ENCODE data around the gene CD151.

The CD151 gene

GRCh38 chr11:829847-830294, 2.9 kb upstream of the CD151 start:
- no peak for DNase-seq

DNA sequence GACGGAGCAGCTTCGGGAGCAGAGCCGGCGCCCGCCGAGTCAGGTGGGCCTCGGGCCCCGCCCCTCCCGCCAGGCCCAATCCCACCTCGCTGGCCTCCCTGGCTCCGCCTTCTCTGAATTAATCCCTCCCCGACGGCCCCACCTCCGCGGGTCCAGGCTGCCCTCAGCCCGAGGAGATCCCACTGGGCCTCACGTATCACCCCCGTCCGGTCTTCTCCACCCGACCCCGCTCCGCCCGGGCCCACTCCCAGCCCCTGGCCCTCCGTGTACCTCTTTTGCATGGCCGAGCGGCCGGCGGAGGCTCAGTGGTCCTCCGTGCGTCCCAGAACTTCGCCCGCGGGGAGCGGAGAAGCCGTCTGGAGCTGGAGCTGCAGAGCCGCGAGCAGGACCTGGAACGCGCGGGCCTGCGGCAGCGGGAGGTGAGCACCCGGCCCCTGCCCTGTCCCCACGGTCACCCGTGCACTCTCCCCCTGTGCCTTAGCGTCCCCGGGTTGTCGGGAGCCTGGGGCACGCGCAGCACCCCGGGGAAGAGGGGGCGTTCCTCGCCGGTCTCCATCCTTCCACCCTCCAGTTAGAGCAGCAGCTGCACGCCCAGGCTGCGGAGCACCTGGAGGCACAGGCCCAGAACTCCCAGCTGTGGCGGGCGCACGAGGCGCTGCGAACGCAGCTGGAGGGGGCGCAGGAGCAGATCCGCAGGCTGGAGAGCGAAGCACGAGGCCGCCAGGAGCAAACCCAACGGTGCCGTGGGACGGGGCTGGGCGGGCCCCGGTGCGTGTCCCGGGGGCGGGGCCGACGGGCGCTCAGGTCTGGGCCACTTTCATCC, 2.2 kb upstream of the CD151 start:
- DNase-seq: no peak

- no peak for DNase-seq
Observed at GRCh38 chr11:831118-831864, 1.5 kb upstream of the CD151 start.

DNA sequence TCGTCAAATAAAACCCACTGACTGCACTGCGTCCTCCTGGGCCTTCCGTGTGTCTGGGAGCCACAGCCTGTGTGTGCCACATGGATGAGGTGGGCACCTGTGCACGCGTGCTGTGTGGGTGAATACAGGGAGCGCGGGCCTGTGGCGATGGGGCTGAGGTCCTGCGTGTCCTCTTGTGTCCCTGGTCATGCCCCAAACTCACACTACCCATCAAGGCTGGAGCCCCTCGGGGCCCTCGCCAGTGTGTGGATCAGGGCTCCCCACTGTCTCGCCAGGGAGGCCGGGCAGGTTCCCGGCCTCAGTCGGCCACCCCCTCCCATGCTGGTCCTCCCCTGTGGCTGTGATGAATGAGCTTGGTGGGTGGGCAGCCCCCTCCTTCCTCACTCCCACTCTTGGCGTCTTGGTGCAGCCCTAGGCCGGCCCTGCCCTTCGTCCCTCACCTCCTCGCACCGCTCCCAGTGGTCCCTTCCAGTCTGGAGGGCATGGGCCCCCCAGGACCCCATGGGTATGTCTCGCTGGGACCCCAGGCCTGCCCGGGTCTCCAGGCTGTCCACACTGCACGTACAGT, 707 bp upstream of the CD151 start:
- no peak for DNase-seq

GRCh38 chr11:833114-833791, 501 bp downstream of the CD151 start:
- DNase-seq: no peak

- no peak for DNase-seq
Observed at GRCh38 chr11:833849-834311, 1.1 kb downstream of the CD151 start.

DNA sequence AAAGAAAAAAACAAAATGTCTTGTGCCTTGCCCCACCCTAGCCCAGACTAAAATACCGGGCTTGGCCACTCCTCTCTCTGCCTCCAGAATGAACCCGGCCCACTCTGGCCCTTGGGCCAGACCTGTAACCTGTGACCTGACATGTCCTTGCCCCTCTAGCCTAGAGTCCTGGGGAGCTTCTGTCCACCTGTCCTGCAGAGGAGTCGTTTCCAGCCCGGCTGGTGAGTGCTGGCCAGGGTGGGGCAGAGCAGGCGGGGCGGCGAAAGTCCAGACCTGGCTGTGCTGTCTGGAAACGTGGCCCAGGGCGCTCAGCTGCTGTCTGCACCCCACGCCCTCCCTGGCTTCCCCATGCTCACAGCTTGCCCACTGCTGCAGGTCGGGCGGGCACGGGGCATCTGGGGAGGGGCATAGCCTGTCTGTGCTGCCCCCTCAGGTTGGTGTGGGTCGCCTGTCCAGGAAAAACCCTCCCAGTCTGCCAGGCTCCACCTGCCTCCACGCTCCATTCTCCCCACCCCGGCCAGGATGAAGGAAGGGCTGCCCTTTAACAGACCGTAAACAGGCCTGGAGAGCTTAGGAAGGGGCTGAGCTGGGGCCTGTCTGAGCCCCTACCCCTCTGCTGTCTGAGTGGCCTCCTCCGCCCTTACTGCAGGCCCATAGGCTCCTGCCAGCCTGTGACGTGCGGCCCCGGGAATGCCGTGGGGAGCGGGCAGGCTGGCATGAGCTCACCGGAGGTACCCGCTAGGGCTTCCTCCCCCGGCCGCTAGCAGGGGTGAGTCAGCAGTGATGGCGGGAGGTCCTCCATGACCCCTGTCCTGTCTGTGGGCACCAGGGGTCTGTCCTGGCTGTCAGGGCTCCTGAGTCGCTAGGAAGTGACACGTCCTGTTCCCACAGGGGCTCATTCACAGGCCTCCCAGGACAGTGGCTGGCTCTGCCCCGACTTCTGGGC, 1.9 kb downstream of the CD151 start:
- DNase-seq: no peak

- no peak for DNase-seq
Observed at GRCh38 chr11:836274-836673, 3.5 kb downstream of the CD151 start.

- DNase-seq: no peak
Observed at GRCh38 chr11:836700-837099, 3.9 kb downstream of the CD151 start.

- no peak for DNase-seq
Observed at GRCh38 chr11:837189-837989, 4.6 kb downstream of the CD151 start.

DNA sequence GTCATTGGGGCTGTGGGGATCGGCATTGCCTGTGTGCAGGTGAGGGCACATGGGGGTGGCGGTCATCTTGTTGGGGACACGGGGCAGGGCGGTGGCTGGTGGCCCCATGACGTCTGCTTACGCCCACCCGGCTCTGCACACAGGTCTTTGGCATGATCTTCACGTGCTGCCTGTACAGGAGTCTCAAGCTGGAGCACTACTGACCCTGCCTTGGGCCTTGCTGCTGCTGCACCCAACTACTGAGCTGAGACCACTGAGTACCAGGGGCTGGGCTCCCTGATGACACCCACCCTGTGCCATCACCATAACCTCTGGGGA, 5.2 kb downstream of the CD151 start:
- DNase-seq: no peak

- DNase-seq: no peak
Observed at GRCh38 chr11:838441-839279, 5.9 kb downstream of the CD151 start.

- no peak for DNase-seq
Observed at GRCh38 chr11:839280-839623, 6.5 kb downstream of the CD151 start.

GRCh38 chr11:839875-840617, 7.3 kb downstream of the CD151 start:
- no peak for DNase-seq

DNA sequence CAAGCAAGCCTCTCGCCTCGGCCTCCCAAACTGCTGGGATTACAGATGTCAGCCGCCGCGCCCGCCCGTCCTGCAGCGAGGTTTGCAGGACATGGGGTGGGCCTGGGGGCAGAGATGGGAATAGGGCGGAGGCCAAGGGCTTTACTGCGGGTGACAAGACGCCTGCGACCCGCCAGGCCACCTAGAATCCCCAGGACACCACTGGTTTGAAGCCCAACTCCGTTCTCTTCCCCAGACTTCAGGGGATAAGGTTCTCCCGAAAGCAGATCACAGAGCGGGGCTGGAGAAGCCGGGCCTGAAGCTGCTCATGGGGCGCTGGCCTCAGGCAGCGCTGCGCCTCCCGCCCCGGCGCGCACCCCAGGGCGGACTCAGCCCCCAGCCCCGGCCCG, 9.2 kb downstream of the CD151 start:
- DNase-seq: no peak

DNA sequence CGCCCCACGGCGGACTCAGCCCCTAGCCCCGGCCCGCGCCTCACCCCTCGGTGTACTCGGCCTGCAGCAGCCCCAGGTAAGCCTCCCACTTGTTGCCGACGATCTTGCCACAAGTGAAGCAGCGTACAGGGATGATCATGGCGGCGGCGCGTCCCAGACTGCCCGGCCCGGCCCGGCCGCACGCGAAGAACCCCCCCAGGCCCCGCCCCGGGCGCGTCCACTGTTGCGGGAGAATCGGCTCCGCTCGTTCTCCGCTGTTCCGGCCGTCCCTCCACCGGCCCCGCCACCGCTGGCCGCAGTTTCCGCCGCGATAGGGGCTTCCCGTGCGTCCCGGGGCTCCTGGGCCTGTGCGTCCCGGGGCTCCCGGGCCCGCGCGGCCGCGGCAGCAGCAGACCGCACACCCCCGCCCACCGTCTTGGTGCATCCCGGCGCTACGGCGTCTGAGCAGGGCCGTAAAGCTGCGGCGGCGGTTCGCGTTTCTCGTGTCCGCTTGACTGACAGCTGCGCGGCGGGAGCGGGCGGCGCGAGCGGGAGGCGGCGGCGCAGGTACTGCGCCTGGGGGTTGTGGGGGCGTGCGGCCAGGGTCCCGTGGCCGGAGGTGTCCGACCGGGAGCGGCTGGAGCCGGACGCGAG, 9.7 kb downstream of the CD151 start, which contains the start of the genes POLR2L and TSPAN4:
Gene POLR2L, minus strand, starts transcription at position 160 of the 633 bp plus-strand sequence. Its CDS starts 21 bp downstream, at position 139.
Gene TSPAN4, plus strand, starts transcription at position 483 of the 633 bp plus-strand sequence. CDS start 7,453 bp downstream, outside the sequence.
- DNase-seq: peak; percentile 86

DNA sequence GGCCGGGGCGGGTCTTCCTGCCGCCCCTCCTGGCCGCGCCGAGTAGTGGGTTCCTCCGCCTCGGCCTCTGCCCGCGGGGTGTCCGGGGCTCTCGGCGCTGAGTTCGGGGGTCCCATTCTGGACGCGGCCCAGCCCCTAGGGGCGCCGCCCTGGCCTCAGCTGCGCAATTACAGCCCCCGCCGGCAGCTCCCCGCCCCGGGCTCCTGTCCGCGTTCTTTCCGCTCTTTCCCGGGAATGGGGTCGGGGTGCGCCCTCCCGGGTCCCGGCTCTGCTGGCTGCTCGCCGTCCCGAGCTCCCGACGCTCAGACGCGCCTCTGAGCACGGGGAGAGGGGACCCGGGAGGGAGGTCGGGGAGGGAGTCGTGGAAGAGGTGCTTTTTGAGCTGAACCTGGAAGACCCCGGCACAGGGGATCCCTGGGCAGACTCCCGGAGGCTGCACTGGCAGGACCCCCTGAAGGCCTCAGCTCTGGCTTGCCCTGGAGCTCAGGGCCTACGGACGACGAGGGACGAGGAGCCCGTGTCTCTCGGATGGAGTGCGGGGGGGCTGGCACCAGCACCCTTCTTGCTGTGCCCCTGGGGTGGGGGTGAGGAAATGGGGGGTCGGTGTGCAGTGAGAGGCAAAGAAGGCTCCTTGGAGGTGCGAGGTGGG, 10.5 kb downstream of the CD151 start:
- DNase-seq: no peak
